Muscle layer of duodenum (tissue), 2 donors: ENCODE measurements around the gene GLRX5.

ENCODE experiments used
- H3K27ac ChIP-seq: one replicate; pipeline ENCODE4 v1.7.0; 2013; ENCODE audit warnings: mild to moderate bottlenecking, low read length
- H3K27me3 ChIP-seq: one replicate; pipeline ENCODE4 v1.7.0; 2013; ENCODE audit warnings: low read depth, mild to moderate bottlenecking, control low read depth, low read length
- H3K36me3 ChIP-seq, 2 donors: one replicate each; pipeline ENCODE4 v1.7.0; 2013; ENCODE audit warnings: low read length in 2 of 2, control low read depth in 1 of 2, mild to moderate bottlenecking in 1 of 2; ENCODE audit not compliant: insufficient read depth in 2 of 2, control insufficient read depth in 1 of 2
- H3K4me1 ChIP-seq, 2 donors: one replicate each; pipeline ENCODE4 v1.7.0; 2013; ENCODE audit warnings: low read length in 2 of 2, mild to moderate bottlenecking in 2 of 2, control low read depth in 1 of 2, moderate library complexity in 1 of 2; ENCODE audit not compliant: insufficient read depth in 2 of 2, control insufficient read depth in 1 of 2
- H3K4me3 ChIP-seq, 2 donors: one replicate each; pipeline ENCODE4 v1.7.0; 2013; ENCODE audit warnings: low read length in 2 of 2, low read depth in 1 of 2, mild to moderate bottlenecking in 1 of 2
- H3K9me3 ChIP-seq, 2 donors: one replicate each; pipeline ENCODE4 v1.7.0; 2013; ENCODE audit warnings: low read length in 2 of 2, control low read depth in 1 of 2, mild to moderate bottlenecking in 1 of 2; ENCODE audit not compliant: control insufficient read depth in 1 of 2
- donor health status: healthy.

The GLRX5 gene

DNA sequence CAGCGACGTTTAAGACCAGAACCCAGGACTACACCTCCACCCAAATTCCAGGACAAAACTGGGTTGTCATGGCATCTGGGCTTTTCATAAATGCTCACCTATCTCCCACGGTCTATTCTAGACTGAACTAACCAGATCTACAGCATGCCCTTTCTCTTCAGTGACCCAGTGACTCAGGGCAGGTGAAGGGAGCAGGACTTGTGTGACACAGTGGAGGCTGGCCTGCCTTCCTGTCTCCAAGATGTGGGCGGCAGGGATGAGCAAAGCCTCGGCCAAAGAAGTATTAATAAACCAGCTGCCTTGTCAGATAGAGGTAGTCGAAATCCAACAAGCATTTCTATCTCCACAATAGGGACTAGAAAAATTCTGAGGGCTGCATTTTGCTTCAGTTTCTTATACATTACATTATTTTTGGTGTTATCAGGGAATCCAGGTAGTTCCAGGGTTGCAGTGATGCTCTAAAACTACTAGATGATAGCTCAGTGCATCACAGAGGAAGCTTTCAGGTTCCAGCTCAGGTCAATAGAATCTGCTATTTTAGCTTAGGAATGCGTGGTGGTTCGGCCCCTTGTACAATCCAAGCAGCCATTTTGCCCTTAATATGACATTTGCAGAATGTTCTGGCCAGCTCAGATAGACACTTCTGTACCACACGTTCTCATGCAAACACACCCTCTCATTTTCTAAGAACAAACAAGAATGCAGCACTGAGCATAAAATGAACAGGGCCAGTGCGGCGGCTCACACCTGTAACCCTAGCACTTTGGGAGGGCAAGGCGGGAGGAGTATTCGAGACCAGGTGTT lies 4.2 kb upstream of the GLRX5 start:
- Histone ChIP-seq H3K36me3 (no peaks in the 10 kb centered on the region), H3K9me3 (no peaks in the 10 kb centered on the region), H3K4me3 (no peak overlapping the region), H3K27me3 (no peaks in the 10 kb centered on the region), H3K27ac (no peak overlapping the region), H3K4me1 (peaks cover 15 to 30% of the 10 kb centered on the region in 2 donors)

GRCh38 chr14:95531473-95531872 lies 3.4 kb upstream of the GLRX5 start:
- Histone ChIP-seq H3K27ac (no peak overlapping the region), H3K9me3 (no peaks in the 10 kb centered on the region), H3K36me3 (no peaks in the 10 kb centered on the region), H3K4me1 (peaks cover 18 to 36% of the 10 kb centered on the region in 2 donors), H3K4me3 (no peak overlapping the region), H3K27me3 (no peaks in the 10 kb centered on the region)

DNA sequence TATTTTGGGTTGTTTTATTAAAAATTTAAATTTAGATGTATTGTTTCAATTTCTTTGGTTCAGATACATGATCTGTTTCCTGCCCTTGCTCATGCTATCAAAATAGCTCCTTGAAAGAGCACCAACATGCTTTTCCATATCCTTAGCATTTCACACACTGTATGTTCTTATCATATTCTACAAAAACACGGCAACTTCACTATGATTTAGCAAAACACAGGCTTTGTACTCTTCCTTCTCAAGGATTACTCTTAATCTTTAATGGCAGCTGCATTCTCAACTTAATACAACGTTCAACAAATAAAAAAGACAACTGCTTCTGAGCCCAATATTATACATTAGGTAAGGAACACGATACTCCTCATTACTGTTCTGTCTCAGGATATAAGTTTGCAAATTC lies 2.9 kb upstream of the GLRX5 start:
- peaks cover 16 to 38% of the 10 kb centered on the region in 2 donors for H3K4me1 ChIP-seq
- no peaks in the 10 kb centered on the region for H3K9me3 ChIP-seq
- H3K27me3 ChIP-seq, result no peaks in the 10 kb centered on the region
- H3K36me3 ChIP-seq, result no peaks in the 10 kb centered on the region
- H3K27ac ChIP-seq, result no peak overlapping the region
- no peak overlapping the region for H3K4me3 ChIP-seq

GRCh38 chr14:95533391-95533821 lies 1.4 kb upstream of the GLRX5 start:
- Histone ChIP-seq H3K4me1 (peaks cover 16 to 50% of the 10 kb centered on the region in 2 donors), H3K27me3 (no peaks in the 10 kb centered on the region), H3K9me3 (no peaks in the 10 kb centered on the region), H3K36me3 (no peaks in the 10 kb centered on the region), H3K27ac (peak overlapping the region; percentile 70), H3K4me3 (peak overlapping the region; percentile 83 to 90)

DNA sequence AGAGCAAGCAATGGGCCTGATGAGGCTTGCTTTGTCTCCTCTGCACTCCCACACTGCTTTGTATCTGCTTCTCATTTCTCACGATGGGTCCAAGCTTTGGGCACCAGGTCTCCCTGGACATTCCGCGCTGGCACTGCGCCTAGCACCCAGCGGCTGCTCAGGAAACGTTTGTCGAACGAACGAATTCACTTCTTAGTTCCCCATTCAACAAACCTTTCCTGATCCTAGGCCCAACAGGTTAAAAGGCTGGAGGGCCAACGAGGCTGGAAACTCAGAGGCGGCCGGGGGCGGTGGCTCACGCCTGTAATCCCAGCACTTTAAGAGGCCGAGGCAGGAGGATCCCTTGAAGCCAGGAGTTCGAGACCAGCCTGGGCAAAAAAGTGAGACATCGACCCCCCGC lies 1.0 kb upstream of the GLRX5 start:
- Histone ChIP-seq H3K4me3 (peak overlapping the region; percentile 83 to 90), H3K27me3 (no peaks in the 10 kb centered on the region), H3K36me3 (no peaks in the 10 kb centered on the region), H3K4me1 (peaks cover 16 to 50% of the 10 kb centered on the region in 2 donors), H3K9me3 (no peaks in the 10 kb centered on the region), H3K27ac (peak overlapping the region; percentile 70)

DNA sequence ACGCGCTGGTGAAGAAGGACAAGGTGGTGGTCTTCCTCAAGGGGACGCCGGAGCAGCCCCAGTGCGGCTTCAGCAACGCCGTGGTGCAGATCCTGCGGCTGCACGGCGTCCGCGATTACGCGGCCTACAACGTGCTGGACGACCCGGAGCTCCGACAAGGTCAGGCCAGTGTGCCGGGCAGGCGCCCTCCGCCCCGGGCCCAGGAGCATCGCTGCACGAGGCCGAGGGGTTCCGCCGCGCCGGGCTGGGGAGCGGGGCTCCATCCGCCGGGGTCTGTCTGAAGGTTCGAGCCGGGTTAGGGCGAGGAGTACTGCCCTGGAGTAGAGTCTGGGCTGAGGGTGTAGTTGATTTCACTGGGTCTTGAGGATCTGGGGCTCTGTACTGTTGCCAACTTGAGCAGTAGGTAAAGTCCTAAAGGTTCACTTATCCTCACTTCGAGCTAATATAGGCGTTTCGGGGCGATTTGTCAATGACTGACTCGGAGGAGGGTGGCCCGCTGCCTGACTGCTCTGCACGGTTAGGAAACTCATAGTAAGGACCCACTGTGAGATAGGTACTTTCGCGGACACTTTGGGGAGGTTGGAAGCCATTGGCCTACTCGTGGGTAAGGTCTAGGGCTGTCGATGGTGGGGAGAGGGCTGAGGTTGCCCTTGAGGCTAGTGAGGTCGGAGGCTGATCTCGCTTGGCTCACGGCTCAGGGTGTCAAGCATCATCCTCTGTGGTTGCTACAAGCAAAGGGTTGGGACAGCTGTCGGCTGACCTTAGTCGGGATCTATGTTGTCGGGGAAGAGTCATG lies 574 bp downstream of the GLRX5 start:
- Histone ChIP-seq H3K27ac (peak overlapping the region; percentile 61), H3K9me3 (no peaks in the 10 kb centered on the region), H3K4me3 (peak overlapping the region; percentile 85 to 90), H3K27me3 (no peaks in the 10 kb centered on the region), H3K4me1 (peaks cover 16 to 49% of the 10 kb centered on the region in 2 donors), H3K36me3 (no peaks in the 10 kb centered on the region)

DNA sequence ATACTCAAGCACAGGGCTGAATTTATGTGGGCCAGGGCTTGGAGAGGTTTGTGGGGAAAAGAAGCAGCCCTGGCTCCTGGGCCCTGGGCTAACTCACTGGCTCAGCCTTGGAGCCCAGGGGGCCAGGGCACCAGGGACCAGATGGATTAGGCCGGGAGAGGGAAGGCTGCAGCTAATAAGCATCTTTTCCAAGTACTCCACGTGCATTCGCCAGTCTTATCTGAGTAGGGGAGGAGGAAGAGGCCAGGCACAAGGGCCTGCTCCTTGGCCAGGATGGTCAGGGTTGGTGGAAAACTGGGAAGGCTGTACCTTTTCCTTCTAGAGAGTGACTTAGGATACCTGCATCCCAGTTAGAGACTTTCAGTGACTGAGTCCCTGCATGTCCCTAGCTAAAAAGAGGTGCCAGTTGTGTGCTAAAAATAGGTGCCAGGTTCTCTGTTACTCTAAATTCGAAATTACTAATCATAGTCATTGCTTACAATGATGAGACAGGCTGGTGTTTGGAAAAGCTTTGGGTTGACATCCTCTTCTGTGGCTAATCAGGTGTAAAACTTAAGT lies 1.3 kb downstream of the GLRX5 start:
- Histone ChIP-seq H3K27ac (peak overlapping the region; percentile 61), H3K4me3 (peak overlapping the region; percentile 85 to 90), H3K4me1 (peaks cover 16 to 42% of the 10 kb centered on the region in 2 donors), H3K9me3 (no peaks in the 10 kb centered on the region), H3K36me3 (no peaks in the 10 kb centered on the region), H3K27me3 (no peaks in the 10 kb centered on the region)

GRCh38 chr14:95536671-95537070 lies 1.8 kb downstream of the GLRX5 start:
- peak overlapping the region in 1 of 2 donors; percentile 90 for H3K4me3 ChIP-seq
- H3K27me3 ChIP-seq, result no peaks in the 10 kb centered on the region
- H3K27ac ChIP-seq, result no peak overlapping the region
- no peaks in the 10 kb centered on the region for H3K36me3 ChIP-seq
- H3K4me1 ChIP-seq, result peaks cover 16 to 42% of the 10 kb centered on the region in 2 donors
- H3K9me3 ChIP-seq, result no peaks in the 10 kb centered on the region

GRCh38 chr14:95537298-95538089 lies 2.6 kb downstream of the GLRX5 start:
- no peaks in the 10 kb centered on the region for H3K27me3 ChIP-seq
- H3K4me1 ChIP-seq, result peaks cover 16 to 39% of the 10 kb centered on the region in 2 donors
- H3K4me3 ChIP-seq, result no peak overlapping the region
- no peaks in the 10 kb centered on the region for H3K9me3 ChIP-seq
- no peak overlapping the region for H3K27ac ChIP-seq
- H3K36me3 ChIP-seq, result no peaks in the 10 kb centered on the region

DNA sequence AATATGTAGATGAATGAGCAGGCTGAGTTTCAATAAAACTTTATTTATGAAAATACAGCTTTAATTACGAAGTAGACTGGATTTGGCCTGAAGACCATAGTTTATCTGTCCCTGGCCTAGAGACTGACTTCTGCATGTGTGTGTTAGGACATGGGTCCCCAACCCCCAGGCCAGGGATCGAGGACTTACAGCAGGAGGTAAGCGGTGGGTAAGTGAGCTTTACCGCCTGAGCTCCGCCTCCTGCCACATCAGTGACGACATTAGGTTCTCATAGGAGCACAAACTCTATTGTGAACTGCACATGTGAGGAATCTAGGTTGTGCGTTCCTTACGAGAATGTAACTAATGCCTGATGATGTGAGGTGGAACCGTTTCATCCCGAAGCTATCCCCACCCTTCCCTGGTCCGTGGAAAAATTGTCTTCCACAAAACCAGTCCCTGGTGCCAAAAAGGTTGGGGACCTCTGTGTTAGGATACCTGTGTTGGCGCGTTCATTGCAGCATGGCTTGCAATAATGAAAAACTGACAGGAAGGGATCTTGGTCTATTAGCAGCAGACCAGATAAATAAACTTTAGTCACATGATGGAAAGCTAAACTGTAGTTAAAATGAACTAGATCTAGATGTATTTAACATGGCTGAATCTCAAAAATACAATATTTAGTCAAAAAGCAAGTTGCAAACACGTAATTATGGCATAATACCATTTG lies 4.1 kb downstream of the GLRX5 start:
- no peak overlapping the region for H3K4me3 ChIP-seq

More for the DNA sequence above, 4.1 kb downstream of the GLRX5 start:
- no peak overlapping the region for H3K27ac ChIP-seq
- H3K36me3 ChIP-seq, result peaks cover 0 to 2% of the 10 kb centered on the region in 2 donors
- peaks cover 8 to 24% of the 10 kb centered on the region in 2 donors for H3K4me1 ChIP-seq
- H3K9me3 ChIP-seq, result no peaks in the 10 kb centered on the region
- H3K27me3 ChIP-seq, result no peaks in the 10 kb centered on the region
